CD14-positive monocyte (primary cell): ENCODE results near the gene ENO1. TPM values are rescaled to one million over a fixed set of nuclear protein-coding genes. Genes with fewer than 3 reads are reported as not detected.

Source experiments
- DNase-seq, 3 donors: peaks; one replicate each; pipeline ENCODE4 v3.0.0-alpha.2; 2011 to 2022
- H2AFZ ChIP-seq: 2 replicates; pipeline ENCODE4 v1.6.0; 2012; ENCODE audit warnings: mild to moderate bottlenecking, low read depth, low read length, inconsistent platforms; ENCODE audit not compliant: insufficient read depth, poor library complexity, severe bottlenecking
- H3K27ac ChIP-seq, 2 donors: 1 replicate in 1 of 2; 2 replicates in 1 of 2; pipeline ENCODE4 v1.5.1; 2012 to 2013; ENCODE audit warnings: low read length in 2 of 2, control low read depth in 1 of 2, inconsistent platforms in 1 of 2, low read depth in 1 of 2, mild to moderate bottlenecking in 1 of 2
- H3K27me3 ChIP-seq, 2 donors: one replicate each; pipeline versions ENCODE4 v1.6.0 to v1.6.1; 2011 to 2013; ENCODE audit warnings: low read length in 2 of 2; ENCODE audit not compliant: control insufficient read depth in 2 of 2, insufficient read depth in 2 of 2
- H3K36me3 ChIP-seq, 2 donors: replicated peaks in 1 of 2; 1 replicate in 1 of 2; 2 replicates in 1 of 2; pipeline versions ENCODE4 v1.5.1 to v1.6.1; 2012 to 2013; ENCODE audit warnings: low read length in 2 of 2, control low read depth in 1 of 2, inconsistent platforms in 1 of 2, mild to moderate bottlenecking in 1 of 2; ENCODE audit not compliant: insufficient read depth in 2 of 2, control insufficient read depth in 1 of 2
- H3K4me1 ChIP-seq, 2 donors: 1 replicate in 1 of 2; 2 replicates in 1 of 2; pipeline versions ENCODE4 v1.5.1 to v1.6.1; 2012 to 2013; ENCODE audit warnings: low read length in 2 of 2, control low read depth in 1 of 2, inconsistent platforms in 1 of 2, mild to moderate bottlenecking in 1 of 2, moderate library complexity in 1 of 2; ENCODE audit not compliant: insufficient read depth in 2 of 2, control insufficient read depth in 1 of 2
- H3K4me2 ChIP-seq: replicated peaks from 2 replicates; pipeline ENCODE3; 2012; ENCODE audit warnings: low read length, moderate library complexity, mild to moderate bottlenecking; ENCODE audit not compliant: poor library complexity, severe bottlenecking; ENCODE audit errors: extremely low read depth
- H3K4me3 ChIP-seq, 3 experiments: fragments of 200-600 bp in 1 of 3; sonication (generic) in 1 of 3; replicated peaks in 1 of 3; 1 replicate in 2 of 3; 2 replicates in 1 of 3; pipeline ENCODE4 v1.5.1; 2011 to 2013; ENCODE audit warnings: low read length in 3 of 3, mild to moderate bottlenecking in 3 of 3, control low read depth in 2 of 3, low read depth in 2 of 3, inconsistent platforms in 1 of 3, moderate library complexity in 1 of 3
- H3K79me2 ChIP-seq: 2 replicates; pipeline ENCODE4 v1.6.0; 2012; ENCODE audit warnings: mild to moderate bottlenecking, control low read depth, inconsistent platforms, low read length, moderate library complexity; ENCODE audit not compliant: insufficient read depth
- H3K9ac ChIP-seq: 2 replicates; pipeline ENCODE4 v1.6.0; 2017; ENCODE audit warnings: low read length, mild to moderate bottlenecking; ENCODE audit not compliant: insufficient read depth, poor library complexity, severe bottlenecking
- H3K9me3 ChIP-seq, 2 donors: replicated peaks in 1 of 2; 1 replicate in 1 of 2; 2 replicates in 1 of 2; pipeline versions ENCODE4 v1.5.1 to v1.6.1; 2012 to 2013; ENCODE audit warnings: low read length in 2 of 2, control low read depth in 1 of 2; ENCODE audit not compliant: control insufficient read depth in 1 of 2, insufficient read depth in 1 of 2
- H4K20me1 ChIP-seq: 2 replicates; pipeline ENCODE4 v1.6.0; 2012; ENCODE audit warnings: mild to moderate bottlenecking, low read length, control low read depth, moderate library complexity; ENCODE audit not compliant: insufficient read depth
- H3K27ac Mint-ChIP-seq, 7 donors: one replicate each; pipeline ENCODE4 v1.8.0; 2020; ENCODE audit warnings: mild to moderate bottlenecking in 7 of 7, mixed read lengths in 7 of 7, moderate library complexity in 6 of 7, inconsistent platforms in 2 of 7
- H3K27me3 Mint-ChIP-seq, 3 donors: one replicate each; pipeline ENCODE4 v1.8.0; 2021 to 2022; ENCODE audit warnings: low read depth in 3 of 3, mild to moderate bottlenecking in 3 of 3, mixed read lengths in 3 of 3, moderate library complexity in 3 of 3, inconsistent platforms in 1 of 3
- H3K36me3 Mint-ChIP-seq, 2 donors: one replicate each; pipeline ENCODE4 v1.8.0; 2020; ENCODE audit warnings: mixed read lengths in 2 of 2, inconsistent platforms in 1 of 2, mild to moderate bottlenecking in 1 of 2
- H3K4me1 Mint-ChIP-seq: one replicate; pipeline ENCODE4 v1.8.0; 2020; ENCODE audit warnings: mild to moderate bottlenecking, mixed read lengths
- H3K4me3 Mint-ChIP-seq, 2 donors: one replicate each; pipeline ENCODE4 v1.8.0; 2020; ENCODE audit warnings: mild to moderate bottlenecking in 2 of 2, mixed read lengths in 2 of 2, moderate library complexity in 1 of 2
- H3K9me3 Mint-ChIP-seq, 7 donors: one replicate each; pipeline ENCODE4 v1.8.0; 2020 to 2022; ENCODE audit warnings: mixed read lengths in 7 of 7, mild to moderate bottlenecking in 6 of 7, moderate library complexity in 6 of 7, inconsistent platforms in 2 of 7
- CTCF ChIP-seq: fragments of 200-600 bp; IDR thresholded peaks from one replicate; pipeline ENCODE4 v1.8.0; 2022; ENCODE audit warnings: antibody characterized with exemption, mild to moderate bottlenecking
- WGBS: methylation state at CpG from one replicate; pipeline ENCODE4 v1.1.5; 2013; ENCODE audit warnings: missing lambda C conversion rate; ENCODE audit not compliant: insufficient coverage; 5-methylcytosine and 5-hydroxymethylcytosine counted together
- intact Hi-C, 2 donors: fragments of 100-400 bp; cut with micrococcal nuclease; formaldehyde crosslinking; loops; one replicate each; pipeline versions ENCODE4 v1.15.0 to v1.15.1; 2023
- polyA plus RNA-seq, 3 donors: library from polyadenylated mRNA; depleted of rRNA in 1 of 3; unstranded in 2 of 3; stranded (reverse) in 1 of 3; fragments of 300-500 nt in 2 of 3; fragments of >200 nt in 1 of 3; fragmentation: Illumina TruSeq in 2 of 3; gene quantifications; 1 replicate in 2 of 3; 2 replicates in 1 of 3; pipeline ENCODE4 v1.2.3, GENCODE V29; 2012 to 2021

ENO1 gene
- polyA plus RNA-seq, 3 donors = 525 to 1,573 (median 1,458) TPM

GRCh38 chr1:8818325-8818775, 60.1 kb downstream of the ENO1 start:
- H3K9me3 Mint-ChIP-seq = no peaks in the 10 kb centered on the region
- peak overlapping the region; percentile 85 for H3K4me2 ChIP-seq
- peaks cover 16% of the 10 kb centered on the region for H3K79me2 ChIP-seq
- peak overlapping the region; percentile 92 for H2AFZ ChIP-seq
- H3K36me3 ChIP-seq = no peaks in the 10 kb centered on the region
- no CpG with 5 or more reads among the region's 4 CpGs for WGBS
- H3K4me1 ChIP-seq = peaks cover 24 to 40% of the 10 kb centered on the region in 2 donors
- H3K27ac Mint-ChIP-seq = peak overlapping the region; percentile 83 to 94 (median 89)
- H3K27ac ChIP-seq = peak overlapping the region in 1 of 2 donors; percentile 81
- peaks cover 45% of the 10 kb centered on the region for H3K4me1 Mint-ChIP-seq
- H3K4me3 ChIP-seq = peak overlapping the region; percentile 61 to 98 (median 95)
- DNase-seq = peak; percentile 39 to 68 (median 63)
- intact Hi-C loops = no loop called here
- H3K9ac ChIP-seq = peak overlapping the region; percentile 93
- H4K20me1 ChIP-seq = no peaks in the 10 kb centered on the region
- peak overlapping the region; percentile 76 to 94 for H3K4me3 Mint-ChIP-seq
- H3K36me3 Mint-ChIP-seq = no peaks in the 10 kb centered on the region
- H3K27me3 ChIP-seq = no peaks in the 10 kb centered on the region
- H3K27me3 Mint-ChIP-seq = peaks cover 0 to 3% (median 1%) of the 10 kb centered on the region in 3 donors
- TF ChIP-seq CTCF = no peak
- no peaks in the 10 kb centered on the region for H3K9me3 ChIP-seq

DNA sequence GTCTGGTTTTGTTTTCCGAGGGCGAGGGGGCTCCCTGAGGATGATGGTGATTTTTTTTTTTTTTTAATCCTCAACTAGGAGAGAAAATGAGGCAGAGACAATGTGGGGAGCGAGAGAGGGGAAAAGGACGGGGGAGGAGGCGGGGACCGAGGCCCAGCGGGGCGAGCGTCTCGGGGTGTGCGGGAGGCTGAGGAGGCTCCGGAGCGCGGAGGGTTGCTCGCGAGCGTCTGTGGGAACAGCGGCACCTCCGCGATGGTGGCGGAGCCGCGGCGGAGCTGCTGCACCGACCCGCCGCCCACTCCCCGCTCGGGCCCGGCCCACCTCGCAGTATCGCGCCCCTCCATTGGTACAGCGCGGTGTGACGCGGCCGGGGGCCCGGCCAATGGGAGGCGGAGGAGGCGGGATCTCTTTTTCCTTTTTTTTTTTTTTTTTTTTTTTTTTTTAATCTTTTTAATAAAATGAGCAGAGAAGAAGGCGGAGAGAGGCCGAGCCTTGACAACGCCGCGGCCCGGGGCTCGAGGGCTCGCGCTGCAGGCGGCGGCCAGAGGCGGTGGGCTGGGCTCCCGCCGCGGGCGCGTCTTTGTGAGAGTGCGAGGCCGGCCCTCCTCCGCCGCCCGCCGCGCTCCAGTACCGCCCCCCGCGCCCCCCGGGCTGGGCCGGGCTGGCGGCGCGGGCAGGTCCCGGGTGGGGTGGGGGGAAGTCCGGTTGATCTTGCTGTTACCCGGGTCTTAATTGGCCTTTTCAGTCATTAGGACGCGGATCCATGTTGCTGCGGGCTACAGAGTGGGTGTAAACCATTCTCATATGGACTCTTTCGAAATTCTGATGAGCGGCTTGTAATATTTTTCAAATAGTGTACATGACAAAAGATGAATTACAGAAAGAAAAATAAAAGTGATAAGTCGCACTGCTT, 60.8 kb downstream of the ENO1 start, which contains the start of gene RERE:
Gene RERE, minus strand, starts transcription at position 229 of the 913 bp plus-strand sequence.
- TF ChIP-seq CTCF = no peak
- Histone ChIP-seq H3K4me3 (peak within 1 kb of the TSS; percentile 90 to 98 (median 95)), H3K4me2 (peak within 1 kb of the TSS; percentile 85), H4K20me1 (no peaks in the 10 kb centered on the region), H2AFZ (peak within 1 kb of the TSS; percentile 93), H3K27ac (peak within 1 kb of the TSS; percentile 85 to 93), H3K9me3 (no peaks in the 10 kb centered on the region), H3K79me2 (peaks cover 19% of the 10 kb centered on the region), H3K4me1 (peaks cover 21 to 36% of the 10 kb centered on the region in 2 donors), H3K36me3 (no peaks in the 10 kb centered on the region), H3K27me3 (no peaks in the 10 kb centered on the region), H3K9ac (peak within 1 kb of the TSS; percentile 93)
- intact Hi-C loops = no loop called here
- H3K27ac Mint-ChIP-seq = peak within 1 kb of the TSS; percentile 91 to 98 (median 95)
- H3K4me3 Mint-ChIP-seq = peak within 1 kb of the TSS; percentile 94 to 96
- H3K4me1 Mint-ChIP-seq = peaks cover 41% of the 10 kb centered on the region
- H3K36me3 Mint-ChIP-seq = no peaks in the 10 kb centered on the region
- DNase-seq = peak; percentile 89 to 95 (median 94)
- H3K9me3 Mint-ChIP-seq = no peaks in the 10 kb centered on the region
- H3K27me3 Mint-ChIP-seq = peaks cover 0 to 2% (median 1%) of the 10 kb centered on the region in 3 donors
- WGBS = 0% methylated on average over 41 of the region's 82 CpGs
